HG03045 (cell line): ENCODE data around the gene CHID1.

Experiments used
- ATAC-seq: cut with Tn5 transposase; IDR thresholded peaks from one replicate; pipeline ENCODE4 v1.9.1; 2021; ENCODE audit warnings: mild to moderate bottlenecking, moderate library complexity; ENCODE audit not compliant: unreplicated experiment

Gene CHID1

DNA sequence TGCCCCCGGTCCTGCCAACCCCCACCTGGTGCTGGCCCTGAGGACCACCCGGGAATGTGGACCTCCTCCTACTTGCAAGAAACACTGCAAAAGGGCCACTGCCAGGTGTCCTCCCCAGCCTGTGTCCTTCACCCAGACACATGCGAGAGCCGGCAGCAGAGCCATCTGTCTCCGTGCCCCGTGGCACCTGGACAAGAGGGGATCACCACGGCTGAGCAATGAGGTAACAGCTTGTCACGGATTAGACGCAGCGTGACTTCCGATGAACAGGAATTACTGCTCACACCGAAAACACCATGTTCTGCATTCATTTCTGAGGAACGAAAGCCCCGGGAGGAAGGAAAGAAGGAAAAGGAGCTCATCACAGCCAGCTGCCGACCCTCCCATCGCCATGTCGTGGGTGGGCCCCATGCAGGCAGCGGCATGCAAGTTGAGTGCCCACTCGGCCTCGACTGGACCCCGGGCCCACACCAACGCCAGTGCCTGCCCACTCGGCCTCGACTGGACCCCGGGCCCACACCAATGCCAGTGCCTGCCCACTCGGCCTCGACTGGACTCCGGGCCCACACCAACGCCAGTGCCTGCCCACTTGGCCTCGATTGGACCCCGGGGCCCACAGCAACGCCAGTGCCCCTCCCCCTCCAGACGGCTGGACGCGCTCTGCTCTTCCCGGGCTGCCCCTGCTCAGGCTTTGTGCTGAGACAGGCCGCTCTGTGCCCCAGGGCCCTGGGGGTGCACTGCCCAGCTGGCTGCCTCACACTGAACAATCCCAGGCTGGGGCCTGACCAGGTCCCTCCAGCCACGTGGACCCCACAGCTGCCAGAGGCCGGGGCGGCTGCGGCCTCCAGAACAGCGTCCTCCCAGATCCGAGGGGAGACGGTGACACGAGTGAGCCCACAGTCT is 22.0 kb downstream of the CHID1 start:
- no peak for ATAC-seq

DNA sequence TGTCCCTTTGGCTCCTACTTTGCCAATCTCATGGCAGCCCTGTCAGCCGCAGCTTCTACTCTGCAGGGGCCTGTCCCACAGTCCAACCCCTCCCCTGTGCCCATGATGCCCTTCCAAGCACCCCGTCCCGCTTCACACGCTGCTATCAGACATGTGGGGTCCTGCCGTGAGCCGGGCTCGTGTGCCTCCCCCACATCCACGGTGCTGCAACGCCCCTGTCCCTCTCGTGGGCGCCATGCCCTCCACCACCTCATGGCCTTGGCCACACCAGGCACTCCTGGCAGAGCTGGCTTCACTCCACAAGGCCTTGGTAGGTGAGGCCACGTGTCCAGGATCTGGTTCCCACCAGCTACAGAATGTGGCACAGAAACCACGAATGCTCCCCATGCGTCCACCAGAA is 23.0 kb downstream of the CHID1 start:
- ATAC-seq: no peak

DNA sequence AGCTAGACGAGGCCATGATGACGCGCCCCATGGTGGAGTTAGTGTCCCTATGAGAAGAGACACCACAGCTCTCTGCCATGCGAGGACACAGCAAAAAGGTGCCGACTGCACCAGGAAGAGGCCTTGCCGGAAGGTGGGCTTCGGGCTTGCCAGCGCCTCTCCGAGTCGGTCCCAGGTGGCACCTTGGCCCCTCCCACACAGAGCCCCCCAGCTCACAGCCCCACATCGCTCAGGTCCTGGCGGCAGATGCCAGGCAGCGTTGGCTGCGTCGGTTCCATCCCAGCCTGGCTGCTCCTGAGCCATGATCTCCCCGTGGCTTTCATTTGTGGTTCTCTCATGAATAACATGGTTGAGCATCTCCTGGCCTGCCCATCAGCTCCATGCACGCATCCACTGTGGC is 24.0 kb downstream of the CHID1 start:
- no peak for ATAC-seq

DNA sequence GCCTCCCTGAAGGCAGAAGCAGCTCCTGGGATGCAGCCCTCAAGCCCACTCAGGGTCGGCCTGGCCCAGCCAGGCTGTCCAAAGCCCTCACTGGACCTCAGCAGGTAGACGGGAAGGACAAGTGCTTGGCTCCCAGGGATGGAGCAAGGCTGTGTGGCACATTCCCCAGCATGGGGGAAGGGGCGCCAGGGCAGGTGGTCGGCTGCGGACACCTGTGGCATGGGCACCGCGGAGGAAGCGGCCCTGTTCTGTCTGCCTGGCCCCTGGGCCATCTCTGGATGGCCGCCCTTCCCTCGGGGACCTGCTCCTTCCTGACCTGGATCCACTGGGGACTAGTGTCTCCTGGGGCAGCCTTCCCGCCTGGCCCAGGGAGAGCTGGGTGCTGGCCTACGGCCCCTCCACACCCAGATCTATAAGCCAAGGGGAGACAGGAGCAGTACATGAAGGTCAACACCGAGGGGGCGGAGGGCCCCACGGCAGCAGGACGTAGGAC is 26.0 kb downstream of the CHID1 start:
- no peak for ATAC-seq

DNA sequence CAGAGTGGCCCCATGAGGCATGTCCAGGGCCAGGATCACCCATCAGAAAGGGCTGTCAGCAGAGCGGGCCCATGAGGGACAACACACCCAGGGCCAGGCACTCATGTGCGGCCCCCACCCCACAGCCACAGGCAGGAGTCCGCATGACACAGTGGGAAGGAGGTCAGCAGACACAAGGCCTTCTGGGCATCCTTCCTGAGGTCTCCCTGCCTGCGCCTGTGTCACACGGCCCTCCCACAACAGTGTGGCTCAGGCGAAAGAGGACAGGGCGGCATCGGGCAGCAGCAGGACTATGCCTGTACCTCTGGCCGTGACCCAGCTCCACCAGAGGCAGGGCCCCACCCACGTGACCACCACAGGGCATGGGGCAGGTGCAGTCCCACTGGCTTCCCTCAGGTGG is 27.1 kb downstream of the CHID1 start:
- ATAC-seq: no peak

DNA sequence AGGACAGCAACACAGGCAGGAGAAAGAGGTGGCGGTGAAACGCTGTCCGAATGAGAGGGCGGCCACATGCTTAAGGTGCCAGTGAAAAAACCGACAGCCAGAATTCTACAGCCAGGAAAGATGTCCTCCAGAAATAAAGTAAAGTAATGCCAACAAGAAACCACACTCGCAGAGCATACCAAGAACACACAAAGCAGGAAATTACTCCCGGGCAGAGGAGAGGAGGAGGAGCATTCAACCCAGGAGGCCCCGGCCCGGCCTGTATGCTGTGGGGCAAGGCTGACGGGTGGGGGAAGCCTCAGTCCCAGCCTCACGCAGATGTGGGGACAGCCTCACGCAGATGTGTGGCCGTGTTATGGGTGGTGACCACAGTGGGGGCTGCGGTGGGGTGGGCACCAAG is 28.0 kb downstream of the CHID1 start:
- no peak for ATAC-seq

DNA sequence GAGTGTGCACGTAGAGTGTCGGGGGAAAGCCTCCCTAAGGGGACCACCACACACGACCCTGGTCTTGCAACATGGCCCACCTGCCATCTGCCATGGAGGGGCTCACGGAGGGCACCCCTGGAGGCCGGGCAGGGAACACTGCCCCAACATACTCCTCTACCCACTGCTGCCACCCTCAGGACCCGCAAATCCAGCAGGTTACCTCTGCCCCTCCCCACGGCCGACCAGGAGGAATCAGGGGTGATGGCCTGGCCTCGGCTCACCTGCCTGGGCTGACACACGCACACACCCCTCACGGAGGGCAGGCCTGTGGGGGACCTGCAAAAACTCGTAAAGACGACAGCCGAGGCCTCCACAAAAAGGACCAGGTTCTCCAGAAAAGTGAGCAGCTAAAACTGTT is 30.2 kb downstream of the CHID1 start:
- ATAC-seq: no peak

DNA sequence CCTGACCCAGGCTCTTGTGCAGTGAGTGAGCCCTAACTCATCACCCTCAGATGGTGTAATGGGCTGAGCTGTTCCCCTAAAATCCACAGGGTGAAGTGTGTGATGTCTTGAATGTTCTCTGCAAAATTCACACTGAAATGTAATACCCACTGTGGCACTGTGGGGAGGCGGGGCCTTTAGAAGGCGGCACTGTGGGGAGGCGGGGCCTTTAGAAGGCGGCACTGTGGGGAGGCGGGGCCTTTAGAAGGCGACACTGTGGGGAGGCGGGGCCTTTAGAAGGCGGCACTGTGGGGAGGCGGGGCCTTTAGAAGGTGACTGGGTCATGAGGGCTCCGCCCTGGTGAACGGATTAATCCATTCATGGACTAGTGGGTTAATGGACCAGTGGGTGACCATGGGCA is 33.0 kb downstream of the CHID1 start:
- ATAC-seq: no peak

DNA sequence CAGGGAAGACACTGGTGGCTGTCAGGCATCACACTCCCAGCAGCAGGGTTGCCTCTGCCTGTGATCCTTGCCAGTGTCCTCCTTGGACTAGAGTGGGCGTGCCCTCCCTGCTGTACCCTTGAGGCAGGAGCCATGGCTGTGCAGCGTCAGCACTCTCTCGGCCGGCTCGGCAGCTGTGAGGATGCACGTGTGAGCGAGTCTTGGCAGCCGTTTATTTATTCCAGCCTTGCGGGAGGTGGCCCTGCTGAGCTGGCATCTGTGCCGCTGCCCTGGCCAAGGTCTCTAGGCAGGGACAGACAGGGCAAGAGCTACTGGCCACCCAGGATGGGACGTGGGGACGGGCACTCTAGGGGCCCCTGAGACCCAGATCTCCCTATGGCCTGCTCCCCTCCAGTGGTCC is 34.1 kb downstream of the CHID1 start:
- no peak for ATAC-seq

DNA sequence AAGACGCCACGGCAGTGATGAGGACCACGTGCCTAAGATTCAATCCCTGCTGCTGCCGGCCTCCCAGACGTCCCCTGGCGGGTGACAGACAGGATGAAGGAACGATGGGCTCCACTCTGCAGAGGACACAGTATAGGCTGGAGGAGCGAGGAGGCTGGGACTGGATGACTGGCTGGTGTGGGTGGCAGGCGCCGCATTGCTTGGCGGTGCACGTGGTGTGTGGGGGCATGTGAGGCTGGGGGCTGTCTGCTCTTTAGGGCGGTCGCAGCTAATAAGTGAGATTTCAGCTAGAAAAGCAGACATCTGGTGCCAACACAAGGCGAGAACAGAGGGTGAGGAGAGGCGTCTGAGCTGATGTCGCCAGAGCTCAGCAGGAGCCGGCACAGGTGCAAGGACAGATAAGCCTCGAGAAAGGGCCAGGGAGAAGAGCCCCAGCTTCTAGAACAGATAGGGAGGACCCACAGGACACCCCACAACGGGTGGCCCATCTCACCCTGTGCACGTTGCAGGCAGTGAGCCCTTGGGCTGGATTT is 34.8 kb downstream of the CHID1 start:
- ATAC-seq: no peak

DNA sequence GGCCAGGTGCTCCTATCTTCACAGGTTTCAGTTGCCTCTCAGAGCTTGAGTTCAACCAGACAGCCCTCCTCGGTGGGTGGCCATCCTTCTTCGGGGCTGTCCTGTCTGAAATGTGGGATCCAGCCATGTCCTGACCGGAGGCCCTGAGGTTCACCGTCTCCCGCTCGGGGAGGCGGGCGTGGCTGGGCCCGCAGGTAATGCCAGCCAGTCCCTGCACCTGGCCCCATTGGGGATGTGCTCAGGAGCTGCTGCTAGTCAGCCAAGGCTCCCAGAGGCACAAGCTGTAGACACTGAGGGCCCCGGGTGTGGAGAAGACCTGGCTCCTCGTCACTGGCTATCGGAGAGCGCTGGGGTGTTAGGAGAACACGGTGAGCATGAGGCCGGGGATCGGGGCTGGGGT is 35.4 kb downstream of the CHID1 start:
- ATAC-seq: no peak

DNA sequence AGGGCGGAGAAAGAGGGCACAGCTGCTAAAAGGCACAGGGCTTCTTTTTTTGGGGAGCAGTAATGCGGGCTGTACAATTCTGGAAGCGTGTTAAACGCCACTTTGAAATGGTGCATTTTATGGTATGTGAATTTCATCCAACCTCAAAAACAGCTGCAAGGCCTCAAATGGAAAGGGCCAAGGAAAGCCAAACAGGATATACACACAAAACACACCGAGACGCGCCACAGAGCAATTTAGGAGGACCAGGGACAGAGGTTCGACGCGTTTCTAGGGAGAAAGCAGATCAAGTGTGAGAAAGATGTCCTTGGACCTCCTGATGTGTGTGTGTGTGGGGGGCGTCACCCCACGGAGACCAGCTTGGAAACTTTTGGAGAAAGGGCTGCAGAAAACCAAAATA is 36.9 kb downstream of the CHID1 start:
- no peak for ATAC-seq

DNA sequence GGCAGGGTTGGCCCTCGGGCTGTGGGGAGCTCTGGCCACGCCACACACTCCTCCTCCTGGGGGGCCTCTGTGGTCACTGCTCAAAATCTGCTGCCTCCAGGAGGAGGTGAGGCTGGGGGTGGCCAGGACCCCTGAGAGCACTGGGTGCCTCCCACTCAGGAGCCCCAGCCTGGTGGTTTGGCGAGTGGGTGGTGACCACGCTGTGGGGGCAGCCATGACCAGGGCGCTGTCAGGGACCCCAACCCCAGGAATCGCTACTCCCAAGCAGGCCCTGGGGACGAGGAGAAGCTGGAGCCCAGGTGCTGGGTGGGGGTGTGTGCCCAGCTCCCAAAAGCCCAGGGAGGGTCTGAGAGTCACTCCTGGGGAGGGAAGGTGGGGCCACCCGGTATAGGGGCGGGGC is 37.8 kb downstream of the CHID1 start:
- no peak for ATAC-seq

DNA sequence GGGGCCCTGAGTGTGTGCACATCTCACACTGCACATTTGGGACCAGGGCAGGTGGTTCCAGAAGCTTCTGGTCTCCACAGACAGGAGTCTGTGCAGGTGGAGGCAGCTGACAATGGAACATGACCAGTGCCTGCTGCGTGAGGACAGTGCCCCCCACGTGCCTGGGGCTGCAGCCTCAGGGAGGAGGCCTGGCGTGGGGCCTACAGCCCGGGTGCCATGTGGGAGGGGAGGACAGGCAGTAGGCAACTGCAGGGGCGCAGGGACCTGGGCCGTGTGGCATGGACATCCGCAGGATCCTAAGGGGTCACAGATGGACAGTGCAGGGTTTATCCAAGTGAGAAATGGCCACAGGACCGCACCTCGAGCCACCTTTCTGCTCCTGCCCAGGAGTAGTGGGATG is 39.1 kb downstream of the CHID1 start:
- ATAC-seq: no peak

DNA sequence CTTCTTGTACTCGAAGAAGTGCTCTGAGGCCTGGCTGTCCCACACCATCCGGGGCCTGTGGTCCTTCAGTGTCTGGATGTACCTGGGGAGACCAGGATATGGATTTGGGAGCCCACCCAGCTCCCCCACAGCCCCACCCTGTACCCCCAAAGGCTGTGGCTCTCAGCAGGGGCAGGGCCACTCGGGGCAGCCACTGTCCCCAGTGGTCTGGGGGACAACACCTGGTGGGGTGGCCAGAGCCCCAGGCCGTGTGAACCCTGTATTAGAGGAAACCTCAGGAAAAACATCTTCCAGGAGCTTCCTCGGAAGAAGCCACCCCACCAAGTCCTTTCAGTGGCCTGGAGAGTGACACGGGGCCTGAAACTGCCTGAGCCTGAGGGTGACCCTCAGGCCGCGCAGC is 40.2 kb downstream of the CHID1 start:
- ATAC-seq: no peak

DNA sequence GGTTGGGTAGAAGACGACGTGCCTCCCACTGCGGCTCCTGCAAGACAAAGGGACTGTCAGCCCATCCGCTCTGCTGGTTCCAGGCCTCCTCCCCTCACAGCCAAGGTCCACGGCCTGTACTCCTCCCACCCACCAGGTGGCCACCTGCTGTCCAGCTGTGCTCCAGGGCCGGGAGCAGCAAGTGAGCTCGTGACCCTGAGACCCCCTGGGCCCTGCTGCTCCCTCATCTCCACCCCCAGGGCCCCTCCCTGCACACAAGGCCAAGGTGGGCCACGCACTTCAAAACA is 40.5 kb downstream of the CHID1 start:
- ATAC-seq: no peak

DNA sequence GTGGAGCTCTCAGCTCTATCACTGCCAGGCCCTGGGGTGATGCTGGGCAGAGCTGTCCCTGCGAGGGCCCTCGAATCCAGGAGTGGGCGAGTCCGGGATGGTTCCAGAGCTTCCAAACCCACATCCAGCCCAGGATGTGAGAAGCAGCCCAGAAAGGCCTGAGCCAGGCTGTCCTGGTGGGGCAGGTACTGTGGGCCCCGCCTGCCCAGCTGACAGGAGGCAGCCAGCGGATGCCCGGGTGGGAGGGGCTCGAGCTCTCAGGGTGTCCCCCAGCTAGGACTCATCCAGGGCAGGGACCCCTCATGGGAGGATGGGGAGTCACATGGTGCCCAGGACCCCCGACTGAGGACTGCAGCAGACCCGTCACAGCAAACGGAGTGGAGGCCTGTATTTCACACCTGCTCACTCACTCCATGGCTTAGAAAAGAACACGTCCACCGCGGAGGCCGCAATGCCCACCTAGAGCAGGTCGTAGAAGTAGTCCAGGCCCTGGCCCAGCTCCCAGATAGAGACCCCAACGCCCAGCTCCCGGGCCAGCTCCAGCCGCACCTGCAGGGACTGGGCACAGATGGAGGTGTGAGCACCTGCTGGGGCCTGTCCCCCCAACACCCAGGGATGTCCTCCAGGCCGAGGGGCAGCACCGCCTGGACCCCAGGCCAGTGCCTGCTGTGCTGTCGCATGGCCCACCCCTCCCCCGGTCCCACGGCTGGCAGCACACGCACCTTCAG is 41.0 kb downstream of the CHID1 start:
- ATAC-seq: no peak

DNA sequence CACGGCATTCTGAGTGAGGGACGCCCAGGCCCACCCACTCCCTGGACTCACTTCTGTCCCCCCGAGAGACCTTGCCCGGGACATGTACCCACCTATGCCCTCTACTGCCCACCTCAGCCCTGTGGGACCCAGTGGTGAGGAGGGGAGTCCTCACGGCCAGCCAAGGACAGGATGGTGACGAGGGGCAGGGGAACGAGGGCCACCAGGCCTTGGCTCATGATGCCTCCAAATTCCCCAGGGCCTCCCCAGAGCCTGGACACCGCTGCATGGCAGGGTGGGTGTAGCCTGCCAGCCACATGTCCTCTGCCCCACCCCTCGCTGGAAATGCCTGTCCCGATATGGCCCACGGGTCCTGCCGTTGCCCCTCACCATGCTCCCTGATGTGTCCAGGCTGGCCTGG is 41.8 kb downstream of the CHID1 start:
- no peak for ATAC-seq

DNA sequence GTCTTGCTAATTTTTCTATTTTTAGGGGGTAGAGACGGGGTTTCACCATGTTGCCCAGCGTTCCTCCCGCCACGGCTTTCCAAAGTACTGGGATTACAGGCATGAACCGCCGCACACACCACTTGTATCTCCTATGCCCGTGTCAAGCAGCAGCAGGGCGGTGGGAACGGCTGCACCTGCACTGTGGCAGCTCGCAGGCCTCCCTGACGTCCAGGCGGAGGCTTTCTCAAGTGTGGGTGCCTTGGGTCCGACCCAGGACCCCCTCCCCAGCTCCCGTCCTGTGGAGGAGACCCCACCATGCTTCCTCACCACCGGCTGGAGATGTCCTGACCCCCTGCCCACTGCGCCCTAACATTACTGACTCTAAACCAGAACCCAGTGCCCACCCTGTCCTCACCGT is 42.2 kb downstream of the CHID1 start:
- no peak for ATAC-seq

DNA sequence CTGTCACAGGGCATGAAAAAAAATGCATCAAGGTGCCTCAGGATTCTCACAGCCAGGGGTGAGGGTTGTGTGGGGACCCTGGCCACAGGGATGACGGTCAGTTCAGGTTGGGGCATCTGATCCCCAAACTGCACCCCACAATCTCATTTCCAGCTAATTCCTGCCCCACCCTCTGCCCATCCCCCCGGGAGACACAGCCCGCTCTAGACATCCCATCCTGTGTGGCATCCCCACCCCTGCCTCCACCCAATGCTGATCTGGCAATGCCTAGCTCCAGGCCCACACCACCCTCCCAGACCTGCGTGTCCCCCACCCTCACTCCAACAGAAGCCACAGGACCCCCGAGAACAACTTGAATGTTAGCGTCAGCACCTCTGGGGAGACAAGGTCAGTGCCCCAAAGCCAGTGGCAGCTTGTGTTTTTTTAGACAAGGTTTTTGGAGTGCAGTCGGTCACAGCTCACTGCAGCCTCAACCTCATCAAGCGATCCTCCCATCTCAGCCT is 42.7 kb downstream of the CHID1 start:
- ATAC-seq: no peak

DNA sequence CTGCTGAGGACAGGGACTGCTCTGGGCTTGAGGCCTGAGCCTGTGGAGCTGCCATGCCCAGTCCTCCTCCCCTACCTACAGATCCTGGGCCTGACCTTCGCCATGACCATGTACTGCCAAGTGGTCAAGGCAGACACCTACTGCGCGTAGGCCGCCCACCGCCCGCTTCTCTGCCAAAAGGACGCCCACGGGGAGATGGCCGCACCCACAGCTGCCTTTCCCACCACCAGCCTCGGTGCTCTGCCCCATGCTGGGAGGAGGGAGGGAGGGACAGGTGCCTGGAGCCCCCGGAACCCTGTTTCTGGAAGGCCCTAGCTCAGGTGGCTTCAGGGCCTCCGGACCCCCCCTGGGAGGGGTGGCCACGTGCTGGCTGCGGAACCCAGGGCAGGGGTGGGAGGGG is 44.1 kb downstream of the CHID1 start:
- ATAC-seq: no peak
